HT-29 (cell line): ENCODE measurements around the gene GHITM. TPM values are rescaled to one million over a fixed set of nuclear protein-coding genes. Genes with fewer than 3 reads are reported as not detected.
"Not testable (repeated sequence)": the region's sequence is repeated elsewhere in the genome, so short reads cannot be mapped to it uniquely, and the experiment has no call there.

ENCODE experiments used
- DNase-seq: peaks from one replicate; pipeline ENCODE4 v3.0.0-alpha.2; 2015; ENCODE audit warnings: low spot score
- total RNA-seq: library from RNA; depleted of rRNA; stranded (reverse); fragments of >200 nt; shearing (Covaris generic); gene quantifications from 2 replicates; pipeline ENCODE4 v1.2.3, GENCODE V29; 2014

The GHITM gene
- total RNA-seq, 1 experiment from 2014 or later: 195 TPM

DNA sequence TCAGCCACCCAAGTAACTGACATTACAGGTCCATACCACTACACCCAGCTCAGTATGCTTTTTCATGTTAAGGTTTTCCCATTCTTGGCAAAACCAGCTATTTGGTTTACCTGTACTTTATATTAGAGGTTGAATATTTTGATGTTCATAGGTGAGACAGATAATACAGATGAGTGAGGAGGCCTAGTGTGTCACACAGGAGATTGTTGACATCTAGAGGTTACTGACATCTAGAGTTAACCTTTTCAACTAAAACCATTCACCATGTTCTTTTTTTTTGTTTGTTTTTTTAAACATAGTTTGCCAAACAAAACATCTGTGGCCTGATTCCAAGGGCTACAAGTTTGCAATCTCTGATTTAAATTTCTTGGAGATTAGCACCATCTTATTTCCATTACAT is 8.0 kb downstream of the GHITM start:
- DNase-seq: no peak

- DNase-seq: peak; percentile 38
Observed at GRCh38 chr10:84148006-84148597, 8.8 kb downstream of the GHITM start.

GRCh38 chr10:84149854-84150253 is 10.5 kb downstream of the GHITM start:
- no peak for DNase-seq

GRCh38 chr10:84152769-84153168 is 13.5 kb downstream of the GHITM start:
- no peak for DNase-seq

DNA sequence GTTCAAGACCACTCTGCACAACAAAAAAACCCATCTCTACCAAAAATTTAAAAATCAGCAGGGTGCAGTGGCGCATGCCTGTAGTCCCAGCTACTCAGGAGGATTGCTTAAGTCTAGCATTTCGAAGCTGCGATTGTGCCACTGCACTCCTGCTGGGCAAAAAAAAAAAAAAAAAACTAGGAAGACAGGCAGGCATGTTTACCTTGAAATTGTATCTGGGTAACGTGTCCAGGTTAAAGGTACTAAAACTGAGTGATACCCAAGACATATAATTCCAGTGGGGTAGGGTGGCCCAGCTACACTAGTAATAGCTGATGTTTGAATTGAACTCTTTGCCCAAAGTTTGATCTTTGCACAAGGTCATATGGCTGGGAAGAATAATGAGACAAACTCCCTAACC is 16.2 kb downstream of the GHITM start:
- no peak for DNase-seq

DNA sequence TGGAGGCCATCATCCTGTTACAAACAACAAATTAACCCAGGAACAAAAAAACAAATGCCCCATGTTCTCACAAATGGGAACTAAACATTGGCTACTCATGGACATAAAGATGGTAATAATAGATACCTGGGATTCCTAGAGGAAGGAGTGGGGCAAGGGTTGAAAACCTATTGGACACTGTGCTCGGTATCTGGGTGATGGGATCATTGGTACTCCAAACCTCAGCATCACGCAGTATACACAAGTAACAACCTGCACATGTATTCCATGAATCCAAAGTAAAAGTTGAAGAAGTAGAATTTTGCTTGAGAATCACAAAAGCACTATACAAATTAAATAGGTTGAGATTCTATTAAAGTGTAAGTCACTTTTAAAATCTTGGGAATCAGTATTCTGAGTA is 16.7 kb downstream of the GHITM start:
- DNase-seq: no peak

GRCh38 chr10:84156768-84157167 is 17.5 kb downstream of the GHITM start:
- no peak for DNase-seq

DNA sequence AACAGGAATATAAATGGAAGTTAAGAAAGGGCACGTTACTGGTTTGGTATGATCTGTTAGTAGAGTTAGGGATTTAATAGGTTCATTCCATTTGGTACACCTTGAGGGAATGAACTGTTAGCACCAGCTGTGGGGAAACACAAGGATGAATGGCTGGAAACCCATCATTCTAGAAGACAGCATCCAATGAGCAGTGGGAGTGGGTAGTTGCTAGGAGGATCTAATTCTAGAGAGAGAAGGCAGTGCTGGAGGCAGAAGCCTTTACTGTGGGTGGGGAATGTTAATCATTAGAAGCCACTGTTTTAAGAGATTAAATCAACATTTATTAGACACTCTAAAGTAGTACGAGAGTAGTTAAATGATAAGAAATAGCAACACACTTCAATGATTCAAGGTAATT is 18.8 kb downstream of the GHITM start:
- no peak for DNase-seq

DNA sequence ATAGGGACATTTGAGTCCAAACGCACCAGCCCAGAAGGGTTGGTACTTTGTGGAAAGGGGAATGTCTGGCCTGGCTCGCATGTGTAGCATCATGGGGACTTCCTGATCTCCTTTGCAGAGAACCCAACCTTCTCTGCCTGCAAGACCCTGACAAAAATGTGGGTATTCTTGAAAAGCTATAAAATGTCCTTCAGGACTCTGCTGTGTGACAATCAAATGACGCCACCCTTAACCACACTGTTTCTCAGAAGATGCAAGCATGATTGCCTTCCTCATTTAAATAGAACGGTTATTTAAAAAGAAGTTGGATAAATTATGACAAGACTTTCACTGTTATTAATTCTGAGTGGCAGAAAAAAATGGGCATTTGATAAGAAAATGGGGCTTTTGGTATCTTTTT is 19.2 kb downstream of the GHITM start:
- no peak for DNase-seq

DNA sequence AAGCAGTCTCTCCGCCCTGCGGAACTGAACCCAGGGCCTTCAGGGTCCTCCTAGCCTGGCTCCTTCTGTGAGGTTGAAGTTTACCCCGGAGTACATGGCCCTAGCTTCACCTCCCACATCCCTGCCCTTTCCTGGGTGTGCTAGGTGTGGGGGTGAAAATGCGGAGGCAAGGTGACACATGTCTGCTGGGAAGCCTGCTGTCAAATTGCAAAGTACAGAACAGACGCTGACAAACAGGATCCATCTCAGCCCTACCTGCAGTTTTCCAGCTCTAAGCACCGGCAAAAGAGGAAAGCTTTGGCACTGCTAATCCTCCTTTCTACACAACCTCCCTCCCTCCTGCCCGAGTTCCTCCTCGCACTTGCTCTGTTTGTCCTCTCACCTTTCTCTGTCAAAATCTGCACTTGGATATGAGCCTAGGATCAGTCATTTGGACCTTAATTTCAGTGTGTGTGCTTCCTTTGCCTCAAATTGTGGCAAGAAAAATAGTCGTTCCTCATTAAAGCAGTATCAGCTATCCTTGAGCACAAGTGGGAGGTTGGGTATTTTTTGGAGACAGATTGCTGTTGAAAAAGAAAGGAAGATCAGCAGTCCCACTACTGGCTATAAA is 19.9 kb downstream of the GHITM start:
- DNase-seq: no peak

DNA sequence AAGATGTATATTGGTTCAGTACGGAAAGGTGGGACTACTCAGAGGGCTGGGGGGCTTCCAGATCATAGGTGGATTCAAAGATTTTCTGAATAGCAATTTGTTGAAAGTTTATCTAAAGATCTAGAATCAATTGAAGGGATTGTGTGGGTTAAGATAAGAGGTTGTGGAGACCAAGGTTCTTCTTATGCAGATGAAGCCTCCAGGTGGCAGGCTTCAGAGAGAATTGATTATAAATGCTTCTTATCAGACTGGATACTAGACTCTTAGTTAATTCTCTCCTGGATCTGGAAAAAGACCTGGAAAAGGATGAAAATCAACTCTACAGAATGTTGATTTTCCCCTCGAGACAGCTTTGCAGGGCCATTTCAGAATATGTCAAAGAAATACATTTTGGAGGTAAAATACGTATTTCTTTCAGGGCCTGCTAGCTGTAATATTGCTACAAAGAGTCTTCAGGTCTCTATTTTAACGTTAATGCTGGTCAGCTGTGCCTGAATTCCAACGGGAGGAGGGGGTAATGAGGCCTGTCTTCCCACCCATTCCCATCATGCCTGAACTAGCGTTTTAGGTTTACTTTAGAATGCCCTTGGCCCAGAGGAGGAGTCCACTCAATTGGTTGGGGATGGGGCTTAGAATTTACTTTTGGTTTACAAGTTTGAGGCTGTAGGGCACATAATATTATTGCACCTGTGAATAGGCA is 21.5 kb downstream of the GHITM start:
- peak; percentile 23 for DNase-seq

- DNase-seq: no peak
Observed at GRCh38 chr10:84163996-84164395, 24.7 kb downstream of the GHITM start.

GRCh38 chr10:84164442-84164841 is 25.1 kb downstream of the GHITM start:
- no peak for DNase-seq

DNA sequence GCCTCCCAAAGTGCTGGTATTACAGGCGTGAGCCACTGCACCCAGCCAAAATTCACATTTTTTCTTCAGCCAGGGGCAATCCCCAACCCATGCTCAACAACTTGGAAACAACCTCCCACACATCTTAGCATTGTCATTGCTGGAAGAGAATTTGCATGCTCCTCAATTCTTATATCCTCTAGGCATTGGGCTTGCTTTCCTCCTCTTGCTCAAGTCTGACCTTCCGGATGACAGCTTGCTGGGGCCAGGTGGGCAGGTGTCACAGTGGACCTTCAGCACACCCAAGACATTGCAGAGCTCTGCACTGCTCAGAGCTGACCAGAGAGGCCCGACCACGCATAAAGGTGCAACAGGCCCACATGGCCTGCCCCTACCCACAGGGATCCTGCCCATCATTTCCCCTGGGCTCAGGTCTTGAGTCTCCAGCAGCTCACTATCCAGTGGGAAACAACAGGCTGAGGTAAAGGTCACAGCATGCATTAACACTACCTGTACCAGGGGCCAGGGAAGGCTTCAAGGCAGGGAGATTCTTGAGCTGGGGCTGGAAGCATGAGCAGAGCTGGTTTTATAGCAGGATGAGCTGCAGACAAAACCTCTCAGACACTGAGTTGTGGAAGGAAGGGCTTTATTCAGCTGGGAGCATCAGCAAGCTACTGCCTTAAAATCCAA is 27.4 kb downstream of the GHITM start:
- no peak for DNase-seq

DNA sequence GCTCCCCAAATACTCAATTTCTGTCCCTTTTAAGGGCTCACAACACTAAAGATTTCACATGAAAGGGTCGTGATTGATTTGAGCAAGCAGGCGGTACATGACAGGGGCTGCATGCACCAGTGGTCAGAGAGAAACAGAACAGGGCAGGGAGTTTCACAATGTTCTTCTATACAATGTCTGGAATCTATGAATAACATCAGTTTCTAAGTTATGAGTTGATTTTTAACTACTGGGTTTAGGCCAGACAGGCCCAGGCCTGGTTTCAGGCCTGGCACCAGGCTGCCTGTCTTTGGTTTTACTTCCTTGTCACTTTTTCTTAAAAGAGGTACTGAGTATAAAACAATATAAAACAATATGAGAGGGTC is 28.0 kb downstream of the GHITM start:
- not testable (repeated sequence) for DNase-seq

- not testable (repeated sequence) for DNase-seq
Observed at GRCh38 chr10:84168382-84168781, 29.1 kb downstream of the GHITM start.

- not testable (repeated sequence) for DNase-seq
Observed at GRCh38 chr10:84171237-84171636, 31.9 kb downstream of the GHITM start.

- DNase-seq: not testable (repeated sequence)
Observed at GRCh38 chr10:84171700-84172466, 32.6 kb downstream of the GHITM start.

DNA sequence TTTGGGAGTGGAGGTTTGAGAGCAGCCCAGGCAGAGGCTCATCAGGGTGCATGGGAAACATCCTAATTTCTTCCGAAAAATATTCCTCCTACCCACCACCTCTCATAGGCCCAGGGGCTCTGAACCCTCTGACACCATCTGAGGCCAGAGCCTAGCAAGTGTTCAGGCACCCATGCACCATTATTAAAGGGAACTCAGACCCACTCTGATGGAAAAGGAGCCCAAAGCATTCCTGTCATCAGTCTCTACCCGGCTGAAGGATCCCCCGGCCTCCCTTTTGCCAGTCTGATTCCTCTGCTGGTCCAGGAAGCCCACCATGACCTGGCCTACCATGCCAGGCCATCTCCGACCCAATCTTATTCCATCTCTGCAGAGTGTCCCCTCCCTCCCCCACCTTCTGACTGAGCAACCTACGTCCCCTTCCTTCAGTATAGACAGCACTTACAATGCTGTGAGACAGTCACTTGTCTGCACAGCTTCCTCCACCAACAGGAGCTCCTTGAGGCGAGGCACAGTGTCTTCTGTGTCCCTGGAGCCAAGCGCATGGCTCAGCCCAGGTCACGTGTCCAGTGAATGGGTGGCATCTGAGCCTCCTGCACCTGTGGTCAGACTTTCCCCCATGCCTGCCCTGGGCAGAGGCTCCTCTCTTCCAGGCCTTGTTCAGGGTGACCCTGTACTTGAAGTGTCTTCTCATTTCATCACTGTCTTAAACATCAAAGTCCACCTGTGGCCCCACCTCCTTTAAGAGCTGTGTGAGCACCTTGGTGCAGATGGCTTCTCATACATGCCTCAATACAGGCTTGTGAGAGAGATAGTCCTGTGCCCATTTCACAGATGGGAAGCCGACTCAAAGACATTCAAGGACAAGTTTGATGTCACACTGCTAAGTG is 33.4 kb downstream of the GHITM start:
- no peak for DNase-seq

- DNase-seq: no peak
Observed at GRCh38 chr10:84173501-84173929, 34.2 kb downstream of the GHITM start, which contains the start of gene GPR15LG. Gene GPR15LG, plus strand, starts transcription at chr10:84173801. Its CDS starts 51 bp downstream, at chr10:84173852.

GRCh38 chr10:84175436-84175835 is 36.1 kb downstream of the GHITM start:
- no peak for DNase-seq
